K562 (cell line): ENCODE data around the gene ZMIZ1. TPM values are rescaled to one million over a fixed set of nuclear protein-coding genes. Genes with fewer than 3 reads are reported as not detected.

Experiments
- ATAC-seq: fragments of 200-7000 bp; cut with Tn5 transposase; 3 replicates; pipeline ENCODE4 v1.9.1; 2020; ENCODE audit warnings: moderate library complexity
- BruUV-seq: library from RNA; stranded (reverse); fragments of 400-500 nt; replicated peaks from 2 replicates; lab custom pipeline; 2021; lab: Mats Ljungman, UMichigan
- CTCF ChIA-PET: fragments of 300-600 bp; formaldehyde crosslinking; extraction: SDS; loops from one replicate; lab custom pipeline; 2021; ENCODE audit warnings: low intra/inter-chr PET ratio; lab: Yijun Ruan, JAX
- POLR2A ChIA-PET: fragments of 300-600, 350-650 bp; sonication (Branson Sonifier 250); formaldehyde crosslinking; extraction: SDS; loops from one replicate; lab custom pipeline; 2021; ENCODE audit warnings: antibody characterized with exemption, inconsistent platforms; lab: Yijun Ruan, JAX
- DNase-seq, 4 experiments: peaks; one replicate each; pipeline versions ENCODE4 v3.0.0 to v3.0.0-alpha.2; 2011 to 2018; ENCODE audit warnings: low spot score in 3 of 4, mixed read lengths in 3 of 4; ENCODE audit errors: extremely low read depth in 1 of 4
- FAIRE-seq: peaks from 2 replicates; lab custom pipeline; 2011; peaks lifted over from hg19 to GRCh38; lab: Jason Lieb, UNC
- H2AFZ ChIP-seq: 2 replicates; pipeline ENCODE4 v1.6.0; 2011; ENCODE audit warnings: low read depth, low read length, control low read depth, inconsistent platforms
- H3K27ac ChIP-seq: fragments of 200-600 bp; 3 replicates; pipeline ENCODE4 v1.8.0; 2011; ENCODE audit warnings: low read depth, mild to moderate bottlenecking, control low read depth, inconsistent platforms, low read length, moderate library complexity, mixed read lengths; ENCODE audit errors: extremely low read depth
- H3K27me3 ChIP-seq, 2 experiments: fragments of 300-600 bp in 1 of 2; 2 replicates in 1 of 2; 3 replicates in 1 of 2; pipeline versions ENCODE4 v1.6.0 to v1.8.0; 2011; ENCODE audit warnings: inconsistent platforms in 2 of 2, low read length in 2 of 2, mild to moderate bottlenecking in 1 of 2, mixed read lengths in 1 of 2, moderate library complexity in 1 of 2; ENCODE audit not compliant: control insufficient read depth in 2 of 2, insufficient read depth in 2 of 2
- H3K36me3 ChIP-seq: fragments of 300-600 bp; 3 replicates; pipeline ENCODE4 v1.8.0; 2011; ENCODE audit warnings: mild to moderate bottlenecking, low read length, inconsistent platforms; ENCODE audit not compliant: control insufficient read depth, insufficient read depth
- H3K4me1 ChIP-seq, 2 experiments: fragments of 200-600 bp in 1 of 2; replicated peaks in 1 of 2; 2 replicates in 1 of 2; 3 replicates in 1 of 2; pipeline versions ENCODE4 v1.5.1 to v1.8.0; 2011; ENCODE audit warnings: inconsistent platforms in 2 of 2, low read length in 2 of 2, mild to moderate bottlenecking in 1 of 2, mixed read lengths in 1 of 2, moderate library complexity in 1 of 2; ENCODE audit not compliant: control insufficient read depth in 2 of 2, insufficient read depth in 2 of 2
- H3K4me2 ChIP-seq: 2 replicates; pipeline ENCODE4 v1.6.1; 2011; ENCODE audit warnings: low read length, control low read depth, inconsistent platforms, mixed read lengths; ENCODE audit not compliant: insufficient read depth
- H3K4me3 ChIP-seq: fragments of 200-600 bp; sonication (generic), shearing (Covaris generic); 2 replicates; pipeline ENCODE4 v1.5.1; 2016; ENCODE audit warnings: control low read depth, inconsistent platforms
- H3K79me2 ChIP-seq: fragments of 200-600 bp; 3 replicates; pipeline ENCODE4 v1.8.0; 2011; ENCODE audit warnings: low read length, inconsistent platforms; ENCODE audit not compliant: control insufficient read depth, insufficient read depth
- H3K9ac ChIP-seq, 2 experiments: 2 replicates each; pipeline versions ENCODE4 v1.6.0 to v1.6.1; 2011; ENCODE audit warnings: low read depth in 2 of 2, low read length in 2 of 2, control low read depth in 1 of 2, inconsistent platforms in 1 of 2, mild to moderate bottlenecking in 1 of 2, mixed read lengths in 1 of 2; ENCODE audit not compliant: insufficient read depth in 1 of 2
- H3K9me1 ChIP-seq: one replicate; pipeline ENCODE4 v1.6.0; 2011; ENCODE audit warnings: inconsistent platforms, mild to moderate bottlenecking, low read length, moderate library complexity; ENCODE audit not compliant: control insufficient read depth, insufficient read depth
- H3K9me3 ChIP-seq: replicated peaks from 2 replicates; pipeline ENCODE4 v1.5.1; 2011; ENCODE audit warnings: low read depth, low read length, inconsistent platforms; ENCODE audit not compliant: control insufficient read depth, insufficient read depth
- H4K20me1 ChIP-seq: replicated peaks from 2 replicates; pipeline ENCODE4 v1.6.1; 2011; ENCODE audit warnings: low read length, inconsistent platforms, mixed read lengths; ENCODE audit not compliant: control insufficient read depth, insufficient read depth
- CBFA2T2 ChIP-seq: fragments of 450-650 bp; conservative IDR thresholded peaks from 2 replicates; pipeline ENCODE4 v1.6.1; 2017; ENCODE audit warnings: mild to moderate bottlenecking
- NRF1 ChIP-seq, 2 experiments: fragments of 450-650 bp; IDR thresholded peaks in 1 of 2; conservative IDR thresholded peaks in 1 of 2; 2 replicates each; pipeline ENCODE4 v1.6.1; 2014; ENCODE audit warnings: mild to moderate bottlenecking in 2 of 2
- WGBS: fragments of 100-300 bp; shearing (Covaris generic); methylation state at CpG from one replicate; pipeline ENCODE4 v1.1.6; 2016; ENCODE audit warnings: low coverage, mixed read lengths; ENCODE audit not compliant: insufficient coverage; ENCODE audit errors: missing lambda C conversion rate; 5-methylcytosine and 5-hydroxymethylcytosine counted together
- in situ Hi-C: fragments of 300-500 bp; cut with MboI; formaldehyde crosslinking; loops from 4 replicates; pipeline ENCODE4 v1.15.0; 2018; ENCODE audit warnings: inconsistent platforms, mixed read lengths
- intact Hi-C: fragments of 100-400 bp; cut with micrococcal nuclease; formaldehyde crosslinking; loops from 2 replicates; pipeline ENCODE4 v1.14.2; 2022
- polyA plus RNA-seq, 8 experiments: library from polyadenylated mRNA; depleted of rRNA in 4 of 8; stranded (reverse) in 5 of 8; unstranded in 3 of 8; fragments of >200 nt; fragmentation: Nextera tagmentation in 2 of 8; fragmentation: Illumina TruSeq in 1 of 8; extraction: Ambion mirVana in 2 of 8; extraction: Trizol in 1 of 8; gene quantifications; 2 replicates each; pipeline versions ENCODE4 v1.2.1 to v1.2.3, GENCODE V29; 2011 to 2014; ENCODE audit warnings: inconsistent platforms in 1 of 8, missing spikeins in 1 of 8
- total RNA-seq, 7 experiments: library from RNA; depleted of rRNA in 6 of 7; stranded (reverse); fragments of >200 nt in 6 of 7; fragmentation: Illumina TruSeq in 2 of 7; extraction: Trizol in 2 of 7; gene quantifications; 2 replicates each; pipeline versions ENCODE4 v1.2.1 to v1.2.3, GENCODE V29; 2011 to 2021; ENCODE audit warnings: low replicate concordance in 1 of 7
- TF ChIP-seq, protein P1 (sequence below): sonication (generic); formaldehyde crosslinking; IDR thresholded peaks from 2 replicates; pipeline ENCODE4 v1.8.1; 2023; ENCODE audit warnings: mild to moderate bottlenecking, missing genetic modification reagents

The ZMIZ1 gene
- total and polyA plus RNA-seq, 9 of the 15 experiments (the other 6 are each of a cell fraction or from before 2014, with no cell fraction given), result 1.0 to 37.3 (median 4.3) TPM

DNA sequence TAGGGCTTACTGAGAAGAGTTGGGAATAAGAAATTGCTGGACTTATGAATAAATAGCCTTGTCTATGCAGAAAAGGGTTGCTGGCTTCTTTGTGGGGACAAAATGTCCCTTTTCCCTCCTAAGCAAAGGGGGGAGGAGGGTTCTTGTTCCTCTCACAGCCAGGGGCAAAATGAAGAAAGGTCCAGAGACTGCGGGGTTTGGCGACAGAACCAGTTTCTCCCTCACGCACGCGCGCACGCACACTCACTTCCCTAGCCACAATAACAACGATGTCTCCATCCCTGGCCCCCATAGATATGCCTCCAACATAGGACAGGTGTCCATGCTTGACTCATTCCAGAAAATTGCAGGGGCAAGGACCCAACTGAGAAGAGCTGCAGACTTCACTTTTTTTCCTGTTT, 3.3 kb downstream of the ZMIZ1 start:
- Histone ChIP-seq H3K79me2 (peaks cover 79% of the 10 kb centered on the region), H3K9me1 (peaks cover 5% of the 10 kb centered on the region), H3K27me3 (no peaks in the 10 kb centered on the region), H4K20me1 (peaks cover 51% of the 10 kb centered on the region), H3K4me2 (no peak overlapping the region), H3K36me3 (no peaks in the 10 kb centered on the region), H3K4me3 (no peak overlapping the region), H3K9ac (peak overlapping the region in 1 of 2 experiments; percentile 23; a peak in 1 of 4 replicates), H2AFZ (no peak overlapping the region), H3K4me1 (peaks cover 14 to 56% of the 10 kb centered on the region in 2 experiments; a peak in 4 of 5 replicates), H3K27ac (no peak overlapping the region), H3K9me3 (no peaks in the 10 kb centered on the region)
- WGBS, result 59% methylated on average over 8 of the region's 8 CpGs
- TSS peak; percentile 40 for BruUV-seq
- in situ Hi-C loops (no loop called here), intact Hi-C loops (no loop called here)
- FAIRE-seq (no peak), DNase-seq (no peak), ATAC-seq (no peak)
- TF ChIP-seq NRF1 (conservative IDR thresholded peaks at IDR 0.05 in 1 of 2, IDR thresholded peaks at IDR 0.05 in 1 of 2) (peak; percentile 29 to 43; a peak in 1 of 4 replicates), CBFA2T2 (no peak)
- TF ChIP-seq, protein P1, sequence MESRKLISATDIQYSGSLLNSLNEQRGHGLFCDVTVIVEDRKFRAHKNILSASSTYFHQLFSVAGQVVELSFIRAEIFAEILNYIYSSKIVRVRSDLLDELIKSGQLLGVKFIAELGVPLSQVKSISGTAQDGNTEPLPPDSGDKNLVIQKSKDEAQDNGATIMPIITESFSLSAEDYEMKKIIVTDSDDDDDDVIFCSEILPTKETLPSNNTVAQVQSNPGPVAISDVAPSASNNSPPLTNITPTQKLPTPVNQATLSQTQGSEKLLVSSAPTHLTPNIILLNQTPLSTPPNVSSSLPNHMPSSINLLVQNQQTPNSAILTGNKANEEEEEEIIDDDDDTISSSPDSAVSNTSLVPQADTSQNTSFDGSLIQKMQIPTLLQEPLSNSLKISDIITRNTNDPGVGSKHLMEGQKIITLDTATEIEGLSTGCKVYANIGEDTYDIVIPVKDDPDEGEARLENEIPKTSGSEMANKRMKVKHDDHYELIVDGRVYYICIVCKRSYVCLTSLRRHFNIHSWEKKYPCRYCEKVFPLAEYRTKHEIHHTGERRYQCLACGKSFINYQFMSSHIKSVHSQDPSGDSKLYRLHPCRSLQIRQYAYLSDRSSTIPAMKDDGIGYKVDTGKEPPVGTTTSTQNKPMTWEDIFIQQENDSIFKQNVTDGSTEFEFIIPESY (CRISPR knock-in tag), result 0 out of 2 replicates have a peak, but pooled peaks have one; percentile 25
- ChIA-PET POLR2A (interaction anchor here (0.5 to 0.6 kb wide), 4 partner anchors 13 to 104 kb away, joined by 3 read pairs; no protein-coding TSS in a partner anchor), CTCF (no interaction called here)
